GM19438 (cell line): ENCODE data around the gene AREG.

Source experiments
- ATAC-seq: cut with Tn5 transposase; IDR thresholded peaks from one replicate; pipeline ENCODE4 v1.9.1; 2021; ENCODE audit warnings: low read depth; ENCODE audit not compliant: unreplicated experiment

Gene AREG

GRCh38 chr4:74501579-74501978 lies 56.6 kb downstream of the AREG start:
- no peak for ATAC-seq

GRCh38 chr4:74503580-74503979 lies 58.6 kb downstream of the AREG start:
- no peak for ATAC-seq

- ATAC-seq, result no peak
These were observed 59.3 kb downstream of the AREG start for GRCh38 chr4:74504212-74504611.
